Articular chondrocyte of knee joint (primary cell): ENCODE results near the gene OTOGL. TPM values are rescaled to one million over a fixed set of nuclear protein-coding genes. Genes with fewer than 3 reads are reported as not detected.

Experiments used
- small RNA-seq: library from RNA; depleted of rRNA; stranded (forward); fragments of <200 nt; gene quantifications from one replicate; pipeline ENCODE3, GENCODE V24; 2012
- total RNA-seq: library from RNA; depleted of rRNA; stranded (reverse); fragments of >200 nt; gene quantifications from 2 replicates; pipeline ENCODE4 v1.2.3, GENCODE V29; 2012

The OTOGL gene
- 0.11 and 0.26 TPM in 2 replicates for total RNA-seq

DNA sequence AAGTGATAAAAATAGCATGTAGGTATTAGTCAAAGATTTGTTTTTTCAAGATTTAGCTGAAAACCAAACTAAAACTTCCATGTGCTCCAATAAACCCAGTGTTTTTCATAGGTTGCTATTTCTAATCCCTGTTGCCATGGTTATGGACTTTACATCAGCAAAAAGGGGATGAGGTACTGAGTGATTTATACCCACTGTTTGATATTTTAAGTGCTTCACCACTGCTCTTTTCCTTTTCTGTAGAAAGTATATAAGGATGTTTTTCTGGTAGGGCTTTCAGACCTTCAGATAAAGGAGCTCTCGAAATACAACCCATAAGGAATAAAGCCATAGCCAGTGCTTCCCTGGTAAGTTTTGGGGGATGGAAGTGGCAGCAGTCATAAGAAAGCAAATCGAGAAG, at the start of gene OTOGL:
TSS of gene OTOGL (plus strand) at position 279 of the 400 bp plus-strand sequence. CDS start 109,895 bp downstream, outside the sequence.

Small RNA genes within 50 kb of the gene (small RNA-seq; reads per million reads assigned to genes)
- gene RN7SKP261 (not detected), gene RNU7-106P (not detected)

Other genes with a start within 250 kb of the OTOGL start
- gene PPP1R12A, start 164.4 kb upstream of the OTOGL start, total RNA-seq = 116 and 130 TPM in 2 replicates